Nephron (organoid): ENCODE results near the gene CHCHD1.

Experiments
- H3K27ac Mint-ChIP-seq, 3 experiments: 2 replicates each; pipeline ENCODE4 v1.8.0; 2020; ENCODE audit warnings: mixed read lengths in 3 of 3, mild to moderate bottlenecking in 2 of 3, moderate library complexity in 1 of 3
- H3K27me3 Mint-ChIP-seq: 2 replicates; pipeline ENCODE4 v1.8.0; 2021; ENCODE audit warnings: low read depth, mild to moderate bottlenecking, moderate library complexity, mixed read lengths
- H3K36me3 Mint-ChIP-seq: 2 replicates; pipeline ENCODE4 v1.8.0; 2020; ENCODE audit warnings: low read depth, mixed read lengths
- H3K4me1 Mint-ChIP-seq: 2 replicates; pipeline ENCODE4 v1.8.0; 2020; ENCODE audit warnings: mixed read lengths
- H3K4me3 Mint-ChIP-seq, 3 experiments: 2 replicates each; pipeline ENCODE4 v1.8.0; 2020; ENCODE audit warnings: mild to moderate bottlenecking in 3 of 3, mixed read lengths in 3 of 3, moderate library complexity in 2 of 3
- H3K9me3 Mint-ChIP-seq: 2 replicates; pipeline ENCODE4 v1.8.0; 2020; ENCODE audit warnings: mixed read lengths
- CTCF ChIP-seq, 3 experiments: fragments of 200-600 bp; sonication (generic); IDR thresholded peaks; one replicate each; pipeline ENCODE4 v1.5.0; 2021; ENCODE audit warnings: antibody characterized with exemption in 3 of 3; ENCODE audit not compliant: unreplicated experiment in 3 of 3

The CHCHD1 gene

GRCh38 chr10:73813333-73813732 lies 31.5 kb downstream of the CHCHD1 start:
- peak overlapping the region in 2 of 3 experiments; percentile 41 to 50 for H3K27ac Mint-ChIP-seq
- peak overlapping the region; percentile 74 to 86 (median 84) for H3K4me3 Mint-ChIP-seq
- TF ChIP-seq CTCF (IDR thresholded peaks at IDR 0.05; ENCODE audit: unreplicated experiment in 3 of 3), result no peak
- H3K9me3 Mint-ChIP-seq, result no peaks in the 10 kb centered on the region
- peaks cover 4% of the 10 kb centered on the region for H3K27me3 Mint-ChIP-seq
- peaks cover 13% of the 10 kb centered on the region for H3K4me1 Mint-ChIP-seq
- H3K36me3 Mint-ChIP-seq, result peaks cover 13% of the 10 kb centered on the region

GRCh38 chr10:73814276-73814895 lies 32.5 kb downstream of the CHCHD1 start:
- Mint-ChIP-seq H3K27ac (no peak overlapping the region), H3K9me3 (no peaks in the 10 kb centered on the region), H3K36me3 (peaks cover 6% of the 10 kb centered on the region), H3K4me1 (peaks cover 14% of the 10 kb centered on the region), H3K27me3 (peaks cover 8% of the 10 kb centered on the region), H3K4me3 (no peak overlapping the region)
- no peak for TF ChIP-seq CTCF (IDR thresholded peaks at IDR 0.05; ENCODE audit: unreplicated experiment in 3 of 3)

GRCh38 chr10:73814896-73815718 lies 33.3 kb downstream of the CHCHD1 start:
- Mint-ChIP-seq H3K4me1 (peaks cover 15% of the 10 kb centered on the region), H3K27me3 (peaks cover 8% of the 10 kb centered on the region), H3K27ac (no peak overlapping the region), H3K36me3 (peaks cover 6% of the 10 kb centered on the region), H3K4me3 (no peak overlapping the region), H3K9me3 (no peaks in the 10 kb centered on the region)
- TF ChIP-seq CTCF (IDR thresholded peaks at IDR 0.05; ENCODE audit: unreplicated experiment in 3 of 3), result peak in 1 of 3 experiments; percentile 13

- Mint-ChIP-seq H3K9me3 (no peaks in the 10 kb centered on the region), H3K27me3 (peaks cover 8% of the 10 kb centered on the region), H3K4me1 (peaks cover 12% of the 10 kb centered on the region), H3K27ac (peak overlapping the region in 1 of 3 experiments; percentile 68), H3K4me3 (no peak overlapping the region), H3K36me3 (peaks cover 6% of the 10 kb centered on the region)
- TF ChIP-seq CTCF (IDR thresholded peaks at IDR 0.05; ENCODE audit: unreplicated experiment in 3 of 3), result no peak
Observed at GRCh38 chr10:73815719-73816030, 33.8 kb downstream of the CHCHD1 start.

GRCh38 chr10:73816917-73817729 lies 35.3 kb downstream of the CHCHD1 start:
- H3K27me3 Mint-ChIP-seq, result peaks cover 8% of the 10 kb centered on the region
- no peaks in the 10 kb centered on the region for H3K9me3 Mint-ChIP-seq
- H3K27ac Mint-ChIP-seq, result peak overlapping the region in 1 of 3 experiments; percentile 18
- H3K36me3 Mint-ChIP-seq, result peaks cover 11% of the 10 kb centered on the region
- no peak for TF ChIP-seq CTCF (IDR thresholded peaks at IDR 0.05; ENCODE audit: unreplicated experiment in 3 of 3)
- H3K4me1 Mint-ChIP-seq, result peaks cover 12% of the 10 kb centered on the region
- no peak overlapping the region for H3K4me3 Mint-ChIP-seq
